GM21825 (cell line): ENCODE measurements around the gene GAL3ST1.

ENCODE experiments used
- ATAC-seq: cut with Tn5 transposase; IDR thresholded peaks from one replicate; pipeline ENCODE4 v1.9.1; 2021; ENCODE audit warnings: mild to moderate bottlenecking, moderate library complexity; ENCODE audit not compliant: unreplicated experiment

The GAL3ST1 gene

GRCh38 chr22:30538280-30538679, 36.2 kb downstream of the GAL3ST1 start:
- ATAC-seq, result no peak

GRCh38 chr22:30537083-30537731, 37.3 kb downstream of the GAL3ST1 start:
- ATAC-seq, result no peak

GRCh38 chr22:30535182-30535581, 39.3 kb downstream of the GAL3ST1 start:
- no peak for ATAC-seq

- ATAC-seq, result no peak
Measured at GRCh38 chr22:30531651-30532608, 42.5 kb downstream of the GAL3ST1 start.

- no peak for ATAC-seq
Measured at GRCh38 chr22:30526656-30527055, 47.8 kb downstream of the GAL3ST1 start.

GRCh38 chr22:30523646-30524489, 50.6 kb downstream of the GAL3ST1 start:
- ATAC-seq, result no peak

GRCh38 chr22:30521368-30522156, 52.9 kb downstream of the GAL3ST1 start:
- ATAC-seq, result no peak

GRCh38 chr22:30519842-30520425, 54.5 kb downstream of the GAL3ST1 start:
- ATAC-seq, result no peak

- no peak for ATAC-seq
Measured at GRCh38 chr22:30516731-30517130, 57.7 kb downstream of the GAL3ST1 start.

- no peak for ATAC-seq
Measured at GRCh38 chr22:30516273-30516672, 58.2 kb downstream of the GAL3ST1 start.

- no peak for ATAC-seq
Measured at GRCh38 chr22:30514252-30514651, 60.2 kb downstream of the GAL3ST1 start.

- ATAC-seq, result no peak
Measured at GRCh38 chr22:30513462-30513861, 61.0 kb downstream of the GAL3ST1 start.

- no peak for ATAC-seq
Measured at GRCh38 chr22:30511911-30512310, 62.6 kb downstream of the GAL3ST1 start.

- no peak for ATAC-seq
Measured at GRCh38 chr22:30511109-30511508, 63.4 kb downstream of the GAL3ST1 start.

GRCh38 chr22:30508216-30508615, 66.2 kb downstream of the GAL3ST1 start:
- ATAC-seq, result no peak

GRCh38 chr22:30507670-30508069, 66.8 kb downstream of the GAL3ST1 start:
- no peak for ATAC-seq

GRCh38 chr22:30506507-30506968, 67.9 kb downstream of the GAL3ST1 start:
- ATAC-seq, result no peak
